ENCODE results near the gene CDC20.

CDC20 gene

GRCh38 chr1:43373066-43373940 lies 14.5 kb downstream of the CDC20 start:
- no peak for TF ChIP-seq CTCF (IDR thresholded peaks at IDR 0.05; ENCODE audit: extremely low read depth, missing control alignments)
- no peak for DNase-seq (ENCODE audit: low spot score)

- no peak for TF ChIP-seq CTCF (IDR thresholded peaks at IDR 0.05; ENCODE audit: extremely low read depth, missing control alignments)
- DNase-seq (ENCODE audit: low spot score), result no peak
These were observed 18.0 kb downstream of the CDC20 start for GRCh38 chr1:43376723-43377235.

GRCh38 chr1:43377831-43378230 lies 19.1 kb downstream of the CDC20 start:
- no peak for TF ChIP-seq CTCF (IDR thresholded peaks at IDR 0.05; ENCODE audit: extremely low read depth, missing control alignments)
- DNase-seq (ENCODE audit: low spot score), result no peak

- no peak for TF ChIP-seq CTCF (IDR thresholded peaks at IDR 0.05; ENCODE audit: extremely low read depth, missing control alignments)
- DNase-seq (ENCODE audit: low spot score), result no peak
These were observed 20.7 kb downstream of the CDC20 start for GRCh38 chr1:43379476-43379875.

GRCh38 chr1:43381612-43382011 lies 22.8 kb downstream of the CDC20 start:
- no peak for TF ChIP-seq CTCF (IDR thresholded peaks at IDR 0.05; ENCODE audit: extremely low read depth, missing control alignments)
- DNase-seq (ENCODE audit: low spot score), result no peak

GRCh38 chr1:43382027-43382779 lies 23.4 kb downstream of the CDC20 start:
- no peak for DNase-seq (ENCODE audit: low spot score)
- no peak for TF ChIP-seq CTCF (IDR thresholded peaks at IDR 0.05; ENCODE audit: extremely low read depth, missing control alignments)

GRCh38 chr1:43383449-43383848 lies 24.7 kb downstream of the CDC20 start:
- DNase-seq (ENCODE audit: low spot score), result no peak
- TF ChIP-seq CTCF (IDR thresholded peaks at IDR 0.05; ENCODE audit: extremely low read depth, missing control alignments), result no peak
